ENCODE data around the gene MSI2. TPM values are rescaled to one million over a fixed set of nuclear protein-coding genes. Genes with fewer than 3 reads are reported as not detected.

The MSI2 gene
- total RNA-seq, 1 experiment from 2014 or later: 75.0 TPM

- in situ Hi-C loops (cut with HindIII; ENCODE audit: low sequenced_read_pairs): no loop called here
- DNase-seq (ENCODE audit: low spot score): no peak
These were observed 144.3 kb downstream of the MSI2 start for GRCh38 chr17:57400648-57401047.

GRCh38 chr17:57401556-57402488 is 145.5 kb downstream of the MSI2 start:
- DNase-seq (ENCODE audit: low spot score): no peak
- in situ Hi-C loops (cut with HindIII; ENCODE audit: low sequenced_read_pairs): no loop called here

- in situ Hi-C loops (cut with HindIII; ENCODE audit: low sequenced_read_pairs): no loop called here
- DNase-seq (ENCODE audit: low spot score): no peak
These were observed 146.4 kb downstream of the MSI2 start for GRCh38 chr17:57402681-57403180.

GRCh38 chr17:57403236-57403635 is 146.9 kb downstream of the MSI2 start:
- DNase-seq (ENCODE audit: low spot score): peak; percentile 36
- in situ Hi-C loops (cut with HindIII; ENCODE audit: low sequenced_read_pairs): no loop called here

- in situ Hi-C loops (cut with HindIII; ENCODE audit: low sequenced_read_pairs): no loop called here
- DNase-seq (ENCODE audit: low spot score): no peak
These were observed 147.8 kb downstream of the MSI2 start for GRCh38 chr17:57404073-57404472.

- DNase-seq (ENCODE audit: low spot score): no peak
- in situ Hi-C loops (cut with HindIII; ENCODE audit: low sequenced_read_pairs): loop anchor here (5.0 kb wide), 1 partner anchor 82 kb away; no protein-coding TSS in a partner anchor
These were observed 148.6 kb downstream of the MSI2 start for GRCh38 chr17:57404795-57405490.

- no peak for DNase-seq (ENCODE audit: low spot score)
- in situ Hi-C loops (cut with HindIII; ENCODE audit: low sequenced_read_pairs): loop anchor here (5.0 kb wide), 1 partner anchor 82 kb away; no protein-coding TSS in a partner anchor
These were observed 149.3 kb downstream of the MSI2 start for GRCh38 chr17:57405491-57406072.

- peak; percentile 60 for DNase-seq (ENCODE audit: low spot score)
- in situ Hi-C loops (cut with HindIII; ENCODE audit: low sequenced_read_pairs): loop anchor here (5.0 kb wide), 1 partner anchor 81 kb away; no protein-coding TSS in a partner anchor
These were observed 150.0 kb downstream of the MSI2 start for GRCh38 chr17:57406131-57406980.

- DNase-seq (ENCODE audit: low spot score): no peak
- in situ Hi-C loops (cut with HindIII; ENCODE audit: low sequenced_read_pairs): loop anchor here (5.0 kb wide), 1 partner anchor 80 kb away; no protein-coding TSS in a partner anchor
These were observed 150.6 kb downstream of the MSI2 start for GRCh38 chr17:57406981-57407286.

GRCh38 chr17:57407287-57408070 is 151.2 kb downstream of the MSI2 start:
- in situ Hi-C loops (cut with HindIII; ENCODE audit: low sequenced_read_pairs): loop anchor here (5.0 kb wide), 1 partner anchor 80 kb away; no protein-coding TSS in a partner anchor
- no peak for DNase-seq (ENCODE audit: low spot score)

- in situ Hi-C loops (cut with HindIII; ENCODE audit: low sequenced_read_pairs): loop anchor here (5.0 kb wide), 1 partner anchor 79 kb away; no protein-coding TSS in a partner anchor
- DNase-seq (ENCODE audit: low spot score): no peak
These were observed 151.9 kb downstream of the MSI2 start for GRCh38 chr17:57408071-57408811.

- no peak for DNase-seq (ENCODE audit: low spot score)
- in situ Hi-C loops (cut with HindIII; ENCODE audit: low sequenced_read_pairs): no loop called here
These were observed 153.8 kb downstream of the MSI2 start for GRCh38 chr17:57410169-57410568.

GRCh38 chr17:57412520-57413096 is 156.3 kb downstream of the MSI2 start:
- no peak for DNase-seq (ENCODE audit: low spot score)
- in situ Hi-C loops (cut with HindIII; ENCODE audit: low sequenced_read_pairs): no loop called here

GRCh38 chr17:57413848-57414651 is 157.7 kb downstream of the MSI2 start:
- in situ Hi-C loops (cut with HindIII; ENCODE audit: low sequenced_read_pairs): no loop called here
- no peak for DNase-seq (ENCODE audit: low spot score)

GRCh38 chr17:57415751-57416207 is 159.5 kb downstream of the MSI2 start:
- peak; percentile 53 for DNase-seq (ENCODE audit: low spot score)
- in situ Hi-C loops (cut with HindIII; ENCODE audit: low sequenced_read_pairs): no loop called here

GRCh38 chr17:57416369-57416768 is 160.0 kb downstream of the MSI2 start:
- in situ Hi-C loops (cut with HindIII; ENCODE audit: low sequenced_read_pairs): no loop called here
- DNase-seq (ENCODE audit: low spot score): no peak
